Uterus (tissue), 2 donors: ENCODE measurements around the gene INO80C.

Experiments used
- POLR2A ChIP-seq, 2 donors: fragments of 450-650 bp; IDR thresholded peaks; one replicate each; pipeline ENCODE4 v1.6.1; 2016; ENCODE audit warnings: antibody characterized with exemption in 2 of 2, mild to moderate bottlenecking in 1 of 2, moderate library complexity in 1 of 2
- TF ChIP-seq, protein P1 (sequence below), 4 experiments: fragments of 200-600 bp in 2 of 4; fragments of 450-650 bp in 2 of 4; sonication (generic) in 2 of 4; IDR thresholded peaks; one replicate each; pipeline ENCODE4 v1.5.1; 2016 to 2019; ENCODE audit warnings: antibody characterized with exemption in 4 of 4, mild to moderate bottlenecking in 2 of 4, moderate library complexity in 1 of 4

DNA sequence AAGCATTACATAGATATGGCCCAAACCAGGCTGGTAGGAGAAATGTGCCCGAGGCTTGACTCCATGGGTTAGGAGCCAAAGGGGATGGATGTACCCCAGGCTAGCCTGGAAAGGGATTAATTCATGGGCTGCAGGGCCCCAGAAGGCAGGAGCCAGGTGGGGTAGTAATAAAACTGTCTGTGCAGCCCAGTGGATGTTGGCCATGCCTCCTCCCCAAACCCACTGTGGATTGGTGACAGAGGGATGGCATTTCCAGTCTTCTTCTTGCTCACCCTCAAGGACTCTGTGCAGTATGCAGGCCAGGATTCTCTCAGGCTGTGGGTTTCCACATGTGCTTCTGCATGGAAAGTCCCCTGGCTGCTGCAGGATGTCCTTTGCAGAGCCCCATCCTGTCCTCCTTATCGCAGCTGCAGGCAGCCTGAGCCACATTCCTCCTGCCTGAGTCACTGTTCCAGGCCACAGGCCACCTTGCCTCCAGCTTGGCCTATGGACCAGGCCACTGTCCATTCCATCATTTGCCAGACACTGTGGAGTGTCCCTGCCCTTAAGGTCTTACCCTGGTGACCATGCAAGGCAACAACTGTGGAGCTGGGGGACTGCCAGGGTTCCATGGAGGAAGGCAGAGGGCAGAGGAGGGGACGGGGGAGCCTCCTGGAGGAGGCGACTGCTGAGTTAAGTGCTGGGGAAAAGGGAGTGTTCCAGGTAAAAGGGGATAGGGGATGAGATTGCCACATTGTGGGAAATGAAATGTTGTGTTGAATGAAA is 38.9 kb downstream of the INO80C start:
- no peak for TF ChIP-seq POLR2A (IDR thresholded peaks at IDR 0.05)
- TF ChIP-seq, protein P1, sequence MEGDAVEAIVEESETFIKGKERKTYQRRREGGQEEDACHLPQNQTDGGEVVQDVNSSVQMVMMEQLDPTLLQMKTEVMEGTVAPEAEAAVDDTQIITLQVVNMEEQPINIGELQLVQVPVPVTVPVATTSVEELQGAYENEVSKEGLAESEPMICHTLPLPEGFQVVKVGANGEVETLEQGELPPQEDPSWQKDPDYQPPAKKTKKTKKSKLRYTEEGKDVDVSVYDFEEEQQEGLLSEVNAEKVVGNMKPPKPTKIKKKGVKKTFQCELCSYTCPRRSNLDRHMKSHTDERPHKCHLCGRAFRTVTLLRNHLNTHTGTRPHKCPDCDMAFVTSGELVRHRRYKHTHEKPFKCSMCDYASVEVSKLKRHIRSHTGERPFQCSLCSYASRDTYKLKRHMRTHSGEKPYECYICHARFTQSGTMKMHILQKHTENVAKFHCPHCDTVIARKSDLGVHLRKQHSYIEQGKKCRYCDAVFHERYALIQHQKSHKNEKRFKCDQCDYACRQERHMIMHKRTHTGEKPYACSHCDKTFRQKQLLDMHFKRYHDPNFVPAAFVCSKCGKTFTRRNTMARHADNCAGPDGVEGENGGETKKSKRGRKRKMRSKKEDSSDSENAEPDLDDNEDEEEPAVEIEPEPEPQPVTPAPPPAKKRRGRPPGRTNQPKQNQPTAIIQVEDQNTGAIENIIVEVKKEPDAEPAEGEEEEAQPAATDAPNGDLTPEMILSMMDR (IDR thresholded peaks at IDR 0.05) = no peak
